H1 (cell line): ENCODE data around the gene DMPK.

ENCODE experiments used
- CHD1 ChIP-seq: IDR thresholded peaks from 2 replicates; pipeline ENCODE4 v1.6.1; 2012; ENCODE audit warnings: low read depth, low read length, improper control_type of control experiment
- RFX5 ChIP-seq: IDR thresholded peaks from 2 replicates; pipeline ENCODE4 v1.6.1; 2011; ENCODE audit warnings: low read depth, low read length, improper control_type of control experiment, borderline replicate concordance
- SIN3A ChIP-seq, 2 experiments: IDR thresholded peaks in 1 of 2; conservative IDR thresholded peaks in 1 of 2; 2 replicates each; pipeline ENCODE4 v1.6.1; 2011 to 2012; ENCODE audit warnings: low read length in 2 of 2, improper control_type of control experiment in 1 of 2, low read depth in 1 of 2, mild to moderate bottlenecking in 1 of 2

GRCh38 chr19:45752639-45753038 is 29.7 kb downstream of the DMPK start:
- TF ChIP-seq SIN3A (conservative IDR thresholded peaks at IDR 0.05 in 1 of 2, IDR thresholded peaks at IDR 0.05 in 1 of 2; ENCODE audit: low read depth in 1 of 2, low read length in 2 of 2) (no peak), RFX5 (no peak), CHD1 (no peak)
